Panc1 (cell line): Measurements from ENCODE around the gene DOCK3. TPM values are rescaled to one million over a fixed set of nuclear protein-coding genes. Genes with fewer than 3 reads are reported as not detected.

Experiments
- ATAC-seq: fragments of 200-7000 bp; cut with Tn5 transposase; 2 replicates; pipeline ENCODE4 v1.9.1; 2020; ENCODE audit warnings: mild to moderate bottlenecking, moderate library complexity
- BruUV-seq: library from RNA; stranded (reverse); fragments of 400-500 nt; replicated peaks from 2 replicates; lab custom pipeline; 2021; lab: Mats Ljungman, UMichigan
- CTCF ChIA-PET: fragments of 300-600 bp; sonication (Branson Sonifier 250); formaldehyde crosslinking; loops from one replicate; lab custom pipeline; 2022; ENCODE audit warnings: antibody characterized with exemption; lab: Charles Lee
- POLR2A ChIA-PET: fragments of 300-600 bp; sonication (Branson Sonifier 250); formaldehyde crosslinking; loops from one replicate; lab custom pipeline; 2022; ENCODE audit warnings: antibody characterized with exemption; lab: Charles Lee
- DNase-seq: peaks from one replicate; pipeline ENCODE4 v3.0.0-alpha.2; 2010; ENCODE audit warnings: low read depth, low spot score
- H3K27ac ChIP-seq: 2 replicates; pipeline ENCODE4 v1.5.1; 2011; ENCODE audit warnings: mild to moderate bottlenecking, low read length, inconsistent platforms
- H3K27me3 ChIP-seq: fragments of 200-500 bp; sonication (Bioruptor generic); 2 replicates; pipeline ENCODE4 v1.6.0; 2014; ENCODE audit warnings: low read length, inconsistent platforms; ENCODE audit not compliant: control insufficient read depth, insufficient read depth
- H3K36me3 ChIP-seq: fragments of 200-500 bp; sonication (Bioruptor generic); 2 replicates; pipeline ENCODE4 v1.5.1; 2014; ENCODE audit warnings: inconsistent platforms, mild to moderate bottlenecking, low read length, moderate library complexity; ENCODE audit not compliant: control insufficient read depth, insufficient read depth
- H3K4me1 ChIP-seq: 2 replicates; pipeline ENCODE4 v1.5.1; 2011; ENCODE audit warnings: inconsistent platforms, mild to moderate bottlenecking, low read length, moderate library complexity; ENCODE audit not compliant: control insufficient read depth, insufficient read depth
- H3K4me3 ChIP-seq, 2 experiments: 2 replicates each; pipeline ENCODE4 v1.5.1; 2011 to 2012; ENCODE audit warnings: low read depth in 2 of 2, low read length in 2 of 2, mild to moderate bottlenecking in 2 of 2, inconsistent platforms in 1 of 2, moderate library complexity in 1 of 2
- H3K9me3 ChIP-seq: fragments of 200-500 bp; sonication (Bioruptor generic); 2 replicates; pipeline ENCODE4 v1.5.1; 2014; ENCODE audit warnings: low read depth, mild to moderate bottlenecking, inconsistent platforms, low read length, moderate library complexity; ENCODE audit not compliant: control insufficient read depth, insufficient read depth
- CTCF ChIP-seq: fragments of 450-650 bp; IDR thresholded peaks from 2 replicates; pipeline ENCODE4 v1.5.1; 2017; ENCODE audit warnings: mild to moderate bottlenecking
- POLR2AphosphoS5 ChIP-seq: IDR thresholded peaks from 2 replicates; pipeline ENCODE4 v1.6.1; 2012; ENCODE audit warnings: mild to moderate bottlenecking, low read depth, low read length, moderate library complexity
- REST ChIP-seq, 2 experiments: IDR thresholded peaks; 2 replicates each; pipeline ENCODE4 v1.6.1; 2011 to 2012; ENCODE audit warnings: low read depth in 2 of 2, control low read depth in 1 of 2, low read length in 1 of 2, mild to moderate bottlenecking in 1 of 2, moderate library complexity in 1 of 2; ENCODE audit not compliant: insufficient read depth in 1 of 2
- SIN3A ChIP-seq: IDR thresholded peaks from 2 replicates; pipeline ENCODE4 v1.6.1; 2012; ENCODE audit warnings: low read depth, mild to moderate bottlenecking, low read length, moderate library complexity, borderline replicate concordance; ENCODE audit not compliant: insufficient read depth
- TCF7L2 ChIP-seq: IDR thresholded peaks from 2 replicates; pipeline ENCODE4 v1.6.1; 2011; ENCODE audit warnings: mild to moderate bottlenecking, low read depth, low read length, inconsistent platforms
- in situ Hi-C: cut with HindIII; loops from 2 replicates; pipeline ENCODE4 v1.10.0; 2016; ENCODE audit warnings: low sequenced_read_pairs, low pct_unique_long_range_greater_than_20kb
- intact Hi-C: fragments of 100-400 bp; cut with micrococcal nuclease; formaldehyde crosslinking; loops from one replicate; pipeline ENCODE4 v1.10.0; 2022; ENCODE audit not compliant: unreplicated experiment
- total RNA-seq: library from RNA; stranded (reverse); gene quantifications from one replicate; pipeline ENCODE4 v1.2.1, GENCODE V29; 2021; ENCODE audit not compliant: unreplicated experiment

Gene DOCK3
- total RNA-seq, 1 experiment from 2014 or later: 0.21 TPM

GRCh38 chr3:51137715-51138114 lies 463.0 kb downstream of the DOCK3 start:
- H3K9me3 ChIP-seq: no peaks in the 10 kb centered on the region
- CTCF ChIA-PET: no interaction called here
- in situ Hi-C loops (no loop called here), intact Hi-C loops (no loop called here)
- DNase-seq (no peak), ATAC-seq (no peak)
- no peak overlapping the region for H3K4me3 ChIP-seq
- H3K36me3 ChIP-seq: no peaks in the 10 kb centered on the region
- POLR2A ChIA-PET: no interaction called here
- no peaks in the 10 kb centered on the region for H3K4me1 ChIP-seq
- no peaks in the 10 kb centered on the region for H3K27me3 ChIP-seq
- no TSS peak for BruUV-seq
- no peak overlapping the region for H3K27ac ChIP-seq
- TF ChIP-seq POLR2AphosphoS5: no peak
- no peak for TF ChIP-seq TCF7L2
- no peak for TF ChIP-seq CTCF

GRCh38 chr3:51139616-51140015 lies 464.9 kb downstream of the DOCK3 start:
- ChIA-PET POLR2A (no interaction called here), CTCF (no interaction called here)
- in situ Hi-C loops: no loop called here

More at GRCh38 chr3:51139616-51140015, 464.9 kb downstream of the DOCK3 start:
- H3K4me3 ChIP-seq: no peak overlapping the region
- intact Hi-C loops: no loop called here
- BruUV-seq: no TSS peak
- no peaks in the 10 kb centered on the region for H3K27me3 ChIP-seq
- H3K9me3 ChIP-seq: no peaks in the 10 kb centered on the region
- no peak for DNase-seq
- H3K4me1 ChIP-seq: no peaks in the 10 kb centered on the region
- no peaks in the 10 kb centered on the region for H3K36me3 ChIP-seq
- no peak overlapping the region for H3K27ac ChIP-seq
- no peak for TF ChIP-seq CTCF
- no peak for TF ChIP-seq POLR2AphosphoS5
- no peak for TF ChIP-seq REST (IDR thresholded peaks at IDR 0.05; ENCODE audit: insufficient read depth in 1 of 2, low read depth in 2 of 2, low read length in 1 of 2)
- no peak for TF ChIP-seq SIN3A
- no peak for TF ChIP-seq TCF7L2
- no peak for ATAC-seq
